DOHH2 (cell line): ENCODE results near the gene PGA3.

Source experiments
- H3F3A ChIP-seq: fragments of 200-600 bp; sonication (generic), shearing (Covaris generic); 2 replicates; pipeline ENCODE4 v1.6.0; 2016; ENCODE audit warnings: antibody characterized with exemption, mild to moderate bottlenecking; ENCODE audit not compliant: control insufficient read depth, insufficient read depth
- H3K27ac ChIP-seq: fragments of 200-600 bp; sonication (generic); 2 replicates; pipeline ENCODE4 v1.5.1; 2014; ENCODE audit warnings: low read depth, mild to moderate bottlenecking, low read length, moderate library complexity
- H3K27me3 ChIP-seq: fragments of 200-600 bp; sonication (generic); 2 replicates; pipeline ENCODE4 v1.6.1; 2014; ENCODE audit warnings: mild to moderate bottlenecking, low read length, mixed read lengths; ENCODE audit not compliant: control insufficient read depth
- H3K36me3 ChIP-seq: fragments of 200-600 bp; sonication (generic); 2 replicates; pipeline ENCODE4 v1.6.1; 2014; ENCODE audit warnings: mild to moderate bottlenecking, low read length, moderate library complexity, mixed read lengths; ENCODE audit not compliant: control insufficient read depth
- H3K4me1 ChIP-seq: fragments of 200-600 bp; sonication (generic); 2 replicates; pipeline ENCODE4 v1.6.1; 2014; ENCODE audit warnings: mild to moderate bottlenecking, low read length, mixed read lengths; ENCODE audit not compliant: control insufficient read depth
- H3K4me2 ChIP-seq: fragments of 200-600 bp; sonication (generic); 2 replicates; pipeline ENCODE4 v1.6.0; 2014; ENCODE audit warnings: mild to moderate bottlenecking, low read length, moderate library complexity
- H3K4me3 ChIP-seq: fragments of 200-600 bp; sonication (generic); 2 replicates; pipeline ENCODE4 v1.5.1; 2014; ENCODE audit warnings: mild to moderate bottlenecking, low read length, mixed read lengths
- H3K79me2 ChIP-seq: fragments of 200-600 bp; sonication (generic); 2 replicates; pipeline ENCODE4 v1.6.1; 2014; ENCODE audit warnings: mild to moderate bottlenecking, low read length, mixed read lengths; ENCODE audit not compliant: control insufficient read depth
- H3K9me2 ChIP-seq: fragments of 200-600 bp; sonication (generic); replicated peaks from 2 replicates; pipeline ENCODE4 v1.6.1; 2014; ENCODE audit warnings: mild to moderate bottlenecking, low read length, mixed read lengths; ENCODE audit not compliant: control insufficient read depth
- H3K9me3 ChIP-seq: fragments of 200-600 bp; sonication (generic); 2 replicates; pipeline ENCODE4 v1.6.1; 2014; ENCODE audit warnings: antibody characterized with exemption, low read length, mixed read lengths; ENCODE audit not compliant: control insufficient read depth, insufficient read depth
- H4K20me1 ChIP-seq: fragments of 200-600 bp; sonication (generic); 2 replicates; pipeline ENCODE4 v1.6.0; 2014; ENCODE audit warnings: low read depth, mild to moderate bottlenecking, antibody characterized with exemption, low read length, moderate library complexity; ENCODE audit not compliant: control insufficient read depth, insufficient read depth
- EZH2phosphoT487 ChIP-seq: fragments of 200-600 bp; sonication (generic); IDR thresholded peaks from 2 replicates; pipeline ENCODE4 v1.6.1; 2017; ENCODE audit warnings: borderline replicate concordance, mild to moderate bottlenecking, antibody characterized with exemption, low read length, moderate library complexity, mixed read lengths
- TF ChIP-seq, protein P1 (sequence below): fragments of 200-600 bp; sonication (generic); IDR thresholded peaks from one replicate; pipeline ENCODE4 v1.5.1; 2014; ENCODE audit warnings: antibody characterized with exemption, mild to moderate bottlenecking, low read depth, low read length; ENCODE audit not compliant: poor library complexity, severe bottlenecking

The PGA3 gene

DNA sequence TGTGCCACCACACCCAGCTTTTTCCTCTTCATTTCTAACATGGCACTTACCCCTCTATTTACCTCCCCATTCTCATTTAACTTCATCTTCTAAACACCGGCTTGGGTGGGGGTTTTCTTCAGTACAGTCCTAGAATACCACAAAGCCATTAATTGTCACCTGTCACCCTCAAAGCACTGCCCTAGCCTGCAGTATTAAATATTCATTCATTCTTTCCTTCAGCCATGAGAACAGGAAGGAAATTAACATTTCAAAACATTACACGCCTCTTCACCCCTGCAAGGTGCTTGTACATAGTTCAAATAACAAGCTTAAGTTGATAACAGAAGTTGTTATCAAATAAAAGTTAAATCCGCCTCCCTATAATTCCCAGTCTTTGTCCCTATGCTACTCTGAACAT, 31.4 kb upstream of the PGA3 start:
- Histone ChIP-seq H4K20me1 (no peaks in the 10 kb centered on the region), H3K79me2 (no peaks in the 10 kb centered on the region), H3K4me2 (no peak overlapping the region), H3K27ac (no peak overlapping the region), H3K27me3 (peaks cover 7% of the 10 kb centered on the region), H3K4me3 (no peak overlapping the region), H3K36me3 (no peaks in the 10 kb centered on the region), H3K4me1 (peaks cover 30% of the 10 kb centered on the region), H3F3A (no peaks in the 10 kb centered on the region), H3K9me2 (no peaks in the 10 kb centered on the region), H3K9me3 (no peaks in the 10 kb centered on the region)
- TF ChIP-seq EZH2phosphoT487, result no peak
- TF ChIP-seq, protein P1, sequence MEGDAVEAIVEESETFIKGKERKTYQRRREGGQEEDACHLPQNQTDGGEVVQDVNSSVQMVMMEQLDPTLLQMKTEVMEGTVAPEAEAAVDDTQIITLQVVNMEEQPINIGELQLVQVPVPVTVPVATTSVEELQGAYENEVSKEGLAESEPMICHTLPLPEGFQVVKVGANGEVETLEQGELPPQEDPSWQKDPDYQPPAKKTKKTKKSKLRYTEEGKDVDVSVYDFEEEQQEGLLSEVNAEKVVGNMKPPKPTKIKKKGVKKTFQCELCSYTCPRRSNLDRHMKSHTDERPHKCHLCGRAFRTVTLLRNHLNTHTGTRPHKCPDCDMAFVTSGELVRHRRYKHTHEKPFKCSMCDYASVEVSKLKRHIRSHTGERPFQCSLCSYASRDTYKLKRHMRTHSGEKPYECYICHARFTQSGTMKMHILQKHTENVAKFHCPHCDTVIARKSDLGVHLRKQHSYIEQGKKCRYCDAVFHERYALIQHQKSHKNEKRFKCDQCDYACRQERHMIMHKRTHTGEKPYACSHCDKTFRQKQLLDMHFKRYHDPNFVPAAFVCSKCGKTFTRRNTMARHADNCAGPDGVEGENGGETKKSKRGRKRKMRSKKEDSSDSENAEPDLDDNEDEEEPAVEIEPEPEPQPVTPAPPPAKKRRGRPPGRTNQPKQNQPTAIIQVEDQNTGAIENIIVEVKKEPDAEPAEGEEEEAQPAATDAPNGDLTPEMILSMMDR, result no peak

DNA sequence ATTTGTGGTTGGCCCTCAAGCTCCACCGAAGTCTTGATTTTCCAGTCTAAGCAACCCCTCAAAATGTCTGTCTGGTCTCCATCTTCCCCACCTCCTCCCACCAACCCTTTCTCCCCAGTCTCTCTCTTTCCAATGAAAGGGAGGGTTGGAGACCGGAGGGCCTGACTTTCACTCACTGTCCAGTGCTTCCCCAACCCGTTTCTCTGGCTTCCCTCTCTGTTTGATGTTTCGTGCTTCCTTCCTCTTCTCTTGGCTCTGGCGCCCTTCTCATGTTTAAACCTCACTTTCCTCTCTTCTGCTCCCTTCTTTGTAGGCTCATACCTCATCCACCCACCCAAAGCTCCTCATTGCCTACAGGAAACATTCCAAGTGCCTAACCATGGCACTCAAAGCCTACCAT, 31.0 kb upstream of the PGA3 start:
- Histone ChIP-seq H3K9me3 (no peaks in the 10 kb centered on the region), H3K36me3 (no peaks in the 10 kb centered on the region), H3K4me3 (no peak overlapping the region), H3K27ac (no peak overlapping the region), H4K20me1 (no peaks in the 10 kb centered on the region), H3K4me2 (no peak overlapping the region), H3F3A (no peaks in the 10 kb centered on the region), H3K9me2 (no peaks in the 10 kb centered on the region), H3K79me2 (no peaks in the 10 kb centered on the region), H3K27me3 (peaks cover 7% of the 10 kb centered on the region), H3K4me1 (peaks cover 27% of the 10 kb centered on the region)
- TF ChIP-seq EZH2phosphoT487, result no peak
- TF ChIP-seq, protein P1, result no peak

DNA sequence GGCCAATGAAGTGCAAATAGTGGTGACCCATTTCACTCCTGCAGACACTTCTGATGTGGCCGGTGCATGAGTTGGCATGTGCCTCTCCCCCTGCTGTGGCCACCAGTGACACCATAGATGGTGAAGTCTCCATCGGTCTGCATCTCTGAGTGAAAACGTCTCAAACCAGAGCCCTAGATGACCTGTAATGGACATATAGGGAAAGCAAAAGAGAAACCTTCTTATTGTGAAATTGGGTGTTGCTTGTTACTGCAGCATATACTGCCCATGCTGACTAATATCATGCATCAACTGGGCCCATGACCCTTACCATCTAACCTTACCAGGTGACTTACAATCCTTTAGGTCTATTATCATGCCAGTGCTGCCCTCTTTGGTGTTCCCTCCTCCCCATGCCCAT, 30.4 kb upstream of the PGA3 start:
- TF ChIP-seq, protein P1, result no peak
- TF ChIP-seq EZH2phosphoT487, result no peak
- Histone ChIP-seq H4K20me1 (no peaks in the 10 kb centered on the region), H3F3A (no peaks in the 10 kb centered on the region), H3K4me1 (peaks cover 21% of the 10 kb centered on the region), H3K9me2 (no peaks in the 10 kb centered on the region), H3K36me3 (no peaks in the 10 kb centered on the region), H3K27ac (no peak overlapping the region), H3K79me2 (no peaks in the 10 kb centered on the region), H3K27me3 (peaks cover 7% of the 10 kb centered on the region), H3K9me3 (no peaks in the 10 kb centered on the region), H3K4me2 (no peak overlapping the region), H3K4me3 (no peak overlapping the region)

DNA sequence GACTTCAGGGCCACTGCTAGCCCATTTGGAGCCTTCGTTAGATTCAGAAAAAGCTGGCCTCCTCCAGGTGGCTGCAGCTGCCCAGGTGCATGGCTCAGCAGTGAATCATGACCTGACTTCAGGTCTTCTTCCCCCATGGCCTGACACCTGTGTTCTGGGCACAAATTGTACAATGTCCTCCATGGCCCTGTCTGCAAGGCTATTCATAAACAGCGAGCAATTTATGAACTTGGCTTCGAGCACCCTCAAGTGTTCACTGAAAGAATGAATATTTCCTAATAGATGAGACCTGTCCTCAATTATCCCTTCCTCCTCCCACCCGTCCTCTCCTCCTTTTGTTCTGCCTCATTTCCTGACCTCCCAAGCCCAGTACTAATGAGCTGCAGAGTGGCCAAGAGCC, 29.9 kb upstream of the PGA3 start:
- no peaks in the 10 kb centered on the region for H3F3A ChIP-seq
- H3K27ac ChIP-seq, result no peak overlapping the region
- H3K4me3 ChIP-seq, result no peak overlapping the region
- H4K20me1 ChIP-seq, result no peaks in the 10 kb centered on the region
- no peaks in the 10 kb centered on the region for H3K36me3 ChIP-seq
- H3K79me2 ChIP-seq, result no peaks in the 10 kb centered on the region
- H3K9me2 ChIP-seq, result no peaks in the 10 kb centered on the region
- no peak overlapping the region for H3K4me2 ChIP-seq
- H3K9me3 ChIP-seq, result no peaks in the 10 kb centered on the region
- peaks cover 16% of the 10 kb centered on the region for H3K4me1 ChIP-seq
- peaks cover 7% of the 10 kb centered on the region for H3K27me3 ChIP-seq
- no peak for TF ChIP-seq EZH2phosphoT487
- TF ChIP-seq, protein P1, result peak; percentile 31
